Choroid plexus epithelial cell (primary cell): ENCODE measurements around the gene ASPN.

Source experiments
- DNase-seq: peaks from one replicate; pipeline ENCODE4 v3.0.0-alpha.2; 2010; ENCODE audit warnings: low read depth
- H3K4me3 ChIP-seq: 2 replicates; pipeline ENCODE4 v1.5.1; 2011; ENCODE audit warnings: low read depth, mild to moderate bottlenecking, control low read depth, low read length, moderate library complexity
- CTCF ChIP-seq: conservative IDR thresholded peaks from 2 replicates; pipeline ENCODE4 v1.5.1; 2011; ENCODE audit warnings: low read depth, mild to moderate bottlenecking, control low read depth, inconsistent platforms, low read length, moderate library complexity

Gene ASPN

GRCh38 chr9:92524881-92525280 is 42.6 kb upstream of the ASPN start:
- no peak overlapping the region for H3K4me3 ChIP-seq
- TF ChIP-seq CTCF = no peak
- no peak for DNase-seq

- TF ChIP-seq CTCF = no peak
- H3K4me3 ChIP-seq = no peak overlapping the region
- DNase-seq = no peak
Observed at GRCh38 chr9:92522983-92523970, 41.0 kb upstream of the ASPN start.

GRCh38 chr9:92520837-92521236 is 38.5 kb upstream of the ASPN start:
- no peak overlapping the region for H3K4me3 ChIP-seq
- no peak for TF ChIP-seq CTCF

GRCh38 chr9:92518199-92518598 is 35.9 kb upstream of the ASPN start:
- no peak for DNase-seq
- no peak for TF ChIP-seq CTCF
- no peak overlapping the region for H3K4me3 ChIP-seq

More at GRCh38 chr9:92520837-92521236, 38.5 kb upstream of the ASPN start:
- DNase-seq = no peak

- DNase-seq = no peak
- no peak for TF ChIP-seq CTCF
- no peak overlapping the region for H3K4me3 ChIP-seq
Observed at GRCh38 chr9:92517046-92517445, 34.7 kb upstream of the ASPN start.

GRCh38 chr9:92516521-92516920 is 34.2 kb upstream of the ASPN start:
- H3K4me3 ChIP-seq = no peak overlapping the region
- DNase-seq = no peak
- TF ChIP-seq CTCF = no peak

GRCh38 chr9:92514635-92515034 is 32.3 kb upstream of the ASPN start:
- no peak for DNase-seq
- H3K4me3 ChIP-seq = no peak overlapping the region
- TF ChIP-seq CTCF = no peak
